WTC11 (cell line): ENCODE results near the gene LYRM9. TPM values are rescaled to one million over a fixed set of nuclear protein-coding genes. Genes with fewer than 3 reads are reported as not detected.

Experiments used
- ATAC-seq: fragments of 200-7000 bp; cut with Tn5 transposase; 2 replicates; pipeline ENCODE4 v1.10.0; 2021; ENCODE audit warnings: mild to moderate bottlenecking, moderate library complexity
- CTCF ChIA-PET: fragments of 300-600 bp; sonication (Branson Sonifier 250); formaldehyde crosslinking; loops from one replicate; lab custom pipeline; 2021; ENCODE audit warnings: antibody characterized with exemption; lab: Charles Lee
- POLR2A ChIA-PET: fragments of 350-600 bp; sonication (Branson Sonifier 250); formaldehyde crosslinking; loops from one replicate; lab custom pipeline; 2021; ENCODE audit warnings: antibody characterized with exemption; lab: Charles Lee
- DNase-seq: peaks from one replicate; pipeline ENCODE4 v3.0.0; 2021; ENCODE audit warnings: low spot score
- H3K27ac Mint-ChIP-seq: 2 replicates; pipeline ENCODE4 v1.8.0; 2021; ENCODE audit warnings: mixed read lengths
- H3K27me3 Mint-ChIP-seq: 2 replicates; pipeline ENCODE4 v1.8.0; 2021; ENCODE audit warnings: low read depth, mild to moderate bottlenecking, moderate library complexity, mixed read lengths
- H3K36me3 Mint-ChIP-seq: 2 replicates; pipeline ENCODE4 v1.8.0; 2021; ENCODE audit warnings: mixed read lengths
- H3K4me1 Mint-ChIP-seq: 2 replicates; pipeline ENCODE4 v1.8.0; 2022; ENCODE audit warnings: mixed read lengths
- H3K4me3 Mint-ChIP-seq: 2 replicates; pipeline ENCODE4 v1.8.0; 2021; ENCODE audit warnings: mild to moderate bottlenecking, moderate library complexity, mixed read lengths
- H3K9me3 Mint-ChIP-seq: 2 replicates; pipeline ENCODE4 v1.8.0; 2021; ENCODE audit warnings: mixed read lengths
- ATF6 ChIP-seq: sonication (generic); formaldehyde crosslinking; IDR thresholded peaks from 2 replicates; pipeline ENCODE4 v1.8.1; 2023; ENCODE audit warnings: mild to moderate bottlenecking, missing genetic modification reagents
- CBFB ChIP-seq: sonication (generic); formaldehyde crosslinking; IDR thresholded peaks from 2 replicates; pipeline ENCODE4 v1.8.1; 2022; ENCODE audit warnings: mild to moderate bottlenecking, low read depth, missing genetic modification reagents
- FOXP4 ChIP-seq: sonication (generic); formaldehyde crosslinking; IDR thresholded peaks from 2 replicates; pipeline ENCODE4 v1.8.0; 2022; ENCODE audit warnings: mild to moderate bottlenecking, missing genetic modification reagents
- GRHL2 ChIP-seq: fragments of 250-450 bp; sonication (Bioruptor Pico); IDR thresholded peaks from 2 replicates; pipeline ENCODE4 v1.8.0; 2022; ENCODE audit warnings: mild to moderate bottlenecking, moderate library complexity; ENCODE audit not compliant: insufficient replicate concordance, severe bottlenecking
- GTF2I ChIP-seq: fragments of 250-450 bp; sonication (Bioruptor Pico); conservative IDR thresholded peaks from 2 replicates; pipeline ENCODE4 v1.4.0; 2021; ENCODE audit warnings: mild to moderate bottlenecking
- IRF1 ChIP-seq: sonication (generic); formaldehyde crosslinking; IDR thresholded peaks from 2 replicates; pipeline ENCODE4 v1.8.0; 2023; ENCODE audit warnings: missing genetic modification reagents
- IRF2 ChIP-seq: sonication (generic); formaldehyde crosslinking; IDR thresholded peaks from 2 replicates; pipeline ENCODE4 v1.8.0; 2022; ENCODE audit warnings: low read depth, missing genetic modification reagents, borderline replicate concordance
- MYBL2 ChIP-seq: sonication (generic); formaldehyde crosslinking; IDR thresholded peaks from 2 replicates; pipeline ENCODE4 v1.8.1; 2023; ENCODE audit warnings: mild to moderate bottlenecking, moderate library complexity, missing genetic modification reagents
- NFYB ChIP-seq: sonication (generic); formaldehyde crosslinking; conservative IDR thresholded peaks from 2 replicates; pipeline ENCODE4 v1.8.0; 2022; ENCODE audit warnings: low read depth, missing genetic modification reagents
- NR1H2 ChIP-seq: sonication (generic); formaldehyde crosslinking; IDR thresholded peaks from 2 replicates; pipeline ENCODE4 v1.9.0; 2021; ENCODE audit warnings: mild to moderate bottlenecking, moderate library complexity, missing genetic modification reagents
- NR3C1 ChIP-seq: sonication (generic); formaldehyde crosslinking; conservative IDR thresholded peaks from 2 replicates; pipeline ENCODE4 v1.8.1; 2023; ENCODE audit warnings: low read depth, mild to moderate bottlenecking, missing genetic modification reagents
- PRDM15 ChIP-seq: sonication (generic); formaldehyde crosslinking; IDR thresholded peaks from 2 replicates; pipeline ENCODE4 v1.8.0; 2022; ENCODE audit warnings: missing genetic modification reagents
- SMAD4 ChIP-seq: sonication (generic); formaldehyde crosslinking; IDR thresholded peaks from 2 replicates; pipeline ENCODE4 v1.8.0; 2022; ENCODE audit warnings: mild to moderate bottlenecking, missing genetic modification reagents
- TEAD4 ChIP-seq: sonication (generic); formaldehyde crosslinking; IDR thresholded peaks from 2 replicates; pipeline ENCODE4 v1.8.0; 2022; ENCODE audit warnings: mild to moderate bottlenecking, missing genetic modification reagents
- USF1 ChIP-seq: sonication (generic); formaldehyde crosslinking; IDR thresholded peaks from 2 replicates; pipeline ENCODE4 v1.8.0; 2022; ENCODE audit warnings: mild to moderate bottlenecking, missing genetic modification reagents
- ZBTB21 ChIP-seq: sonication (generic); formaldehyde crosslinking; IDR thresholded peaks from 2 replicates; pipeline ENCODE4 v1.8.1; 2023; ENCODE audit warnings: mild to moderate bottlenecking, missing genetic modification reagents, borderline replicate concordance
- ZNF138 ChIP-seq: sonication (generic); formaldehyde crosslinking; conservative IDR thresholded peaks from 2 replicates; pipeline ENCODE4 v1.8.1; 2022; ENCODE audit warnings: mild to moderate bottlenecking, moderate library complexity, missing genetic modification reagents
- ZNF512 ChIP-seq: sonication (generic); formaldehyde crosslinking; IDR thresholded peaks from 2 replicates; pipeline ENCODE4 v1.8.1; 2022; ENCODE audit warnings: missing genetic modification reagents, borderline replicate concordance
- total RNA-seq: library from RNA; stranded (reverse); gene quantifications from 3 replicates; pipeline ENCODE4 v1.2.3, GENCODE V29; 2021
- TF ChIP-seq, protein P1 (sequence below): fragments of 250-450 bp; sonication (Bioruptor Pico); IDR thresholded peaks from 2 replicates; pipeline ENCODE4 v1.9.0; 2021; ENCODE audit warnings: moderate library complexity, mild to moderate bottlenecking, inconsistent platforms, borderline replicate concordance

The LYRM9 gene
- total RNA-seq, 1 experiment from 2014 or later: 3.6 TPM

- Mint-ChIP-seq H3K9me3 (no peaks in the 10 kb centered on the region), H3K27ac (no peak overlapping the region), H3K4me3 (no peak overlapping the region), H3K36me3 (no peaks in the 10 kb centered on the region), H3K27me3 (no peaks in the 10 kb centered on the region), H3K4me1 (peaks cover 19% of the 10 kb centered on the region)
- POLR2A ChIA-PET: interaction anchor here (0.7 kb wide), 1 partner anchor 74 kb away, joined by 3 read pairs; no protein-coding TSS in a partner anchor
- ATAC-seq (peak; percentile 36), DNase-seq (peak; percentile 24)
- CTCF ChIA-PET: interaction anchor here (0.6 to 13.6 kb wide), 24 partner anchors 9 to 373 kb away, joined by 3 to 480 read pairs (median 10); partner anchors contain the start of genes LYRM9 and NOS2
- TF ChIP-seq NR3C1 (no peak), PRDM15 (CRISPR knock-in tag) (no peak)
These were observed 14.2 kb downstream of the LYRM9 start for GRCh38 chr17:27878776-27879562.

GRCh38 chr17:27873746-27874145, 19.4 kb downstream of the LYRM9 start:
- 0 out of 2 replicates have a peak, but pooled peaks cover 2% of the 10 kb centered on the region for H3K27me3 Mint-ChIP-seq
- H3K9me3 Mint-ChIP-seq: peaks cover 10% of the 10 kb centered on the region
- TF ChIP-seq GTF2I (CRISPR knock-in tag) (no peak), CBFB (CRISPR knock-in tag) (no peak), FOXP4 (CRISPR knock-in tag) (no peak), MYBL2 (CRISPR knock-in tag) (no peak), SMAD4 (CRISPR knock-in tag) (no peak), GRHL2 (no peak), NR3C1 (no peak)
- TF ChIP-seq, protein P1, sequence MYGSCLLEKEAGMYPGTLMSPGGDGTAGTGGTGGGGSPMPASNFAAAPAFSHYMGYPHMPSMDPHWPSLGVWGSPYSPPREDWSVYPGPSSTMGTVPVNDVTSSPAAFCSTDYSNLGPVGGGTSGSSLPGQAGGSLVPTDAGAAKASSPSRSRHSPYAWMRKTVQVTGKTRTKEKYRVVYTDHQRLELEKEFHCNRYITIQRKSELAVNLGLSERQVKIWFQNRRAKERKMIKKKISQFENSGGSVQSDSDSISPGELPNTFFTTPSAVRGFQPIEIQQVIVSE: no peak
- H3K27ac Mint-ChIP-seq: no peak overlapping the region
- DNase-seq (no peak), ATAC-seq (no peak)
- no peak overlapping the region for H3K4me3 Mint-ChIP-seq
- no peaks in the 10 kb centered on the region for H3K36me3 Mint-ChIP-seq
- ChIA-PET POLR2A (no interaction called here), CTCF (interaction anchor here (13.6 kb wide), 1 partner anchor 71 kb away, joined by 480 read pairs; the partner anchor contains the start of gene NOS2)
- H3K4me1 Mint-ChIP-seq: peaks cover 11% of the 10 kb centered on the region

DNA sequence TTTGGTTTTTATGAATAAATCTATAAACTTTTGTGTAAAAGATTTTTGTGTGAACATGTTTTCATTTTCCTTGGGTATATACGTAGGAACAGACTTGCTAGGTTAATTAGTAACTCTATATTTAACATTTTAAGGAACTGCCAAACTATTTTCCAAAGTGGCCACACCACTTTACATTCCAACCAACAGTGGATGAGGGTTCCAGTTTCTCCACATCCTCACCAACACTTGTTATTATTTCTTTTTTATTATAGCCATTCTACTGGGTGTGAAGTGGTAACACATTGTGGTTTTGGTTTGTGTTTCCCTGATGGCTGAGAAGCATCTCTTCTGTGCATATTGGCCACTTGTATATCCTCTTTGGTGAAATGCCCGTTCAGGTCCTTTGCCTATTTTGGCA, 20.0 kb downstream of the LYRM9 start:
- Mint-ChIP-seq H3K4me3 (no peak overlapping the region), H3K9me3 (peaks cover 10% of the 10 kb centered on the region), H3K36me3 (no peaks in the 10 kb centered on the region), H3K27me3 (0 out of 2 replicates have a peak, but pooled peaks cover 2% of the 10 kb centered on the region), H3K27ac (no peak overlapping the region), H3K4me1 (peaks cover 5% of the 10 kb centered on the region; the same call in 1 of the 2 replicates)
- ChIA-PET CTCF (no interaction called here), POLR2A (no interaction called here)
- ATAC-seq (no peak), DNase-seq (no peak)
- no peak for TF ChIP-seq GTF2I (CRISPR knock-in tag)
- TF ChIP-seq IRF1 (CRISPR knock-in tag): no peak
- no peak for TF ChIP-seq USF1 (CRISPR knock-in tag)
- no peak for TF ChIP-seq NFYB (CRISPR knock-in tag)
- no peak for TF ChIP-seq ZBTB21
- no peak for TF ChIP-seq ATF6 (CRISPR knock-in tag)
- TF ChIP-seq ZNF138 (CRISPR knock-in tag): no peak
- no peak for TF ChIP-seq TEAD4 (CRISPR knock-in tag)
- TF ChIP-seq IRF2: no peak
- no peak for TF ChIP-seq ZNF512 (CRISPR knock-in tag)
- no peak for TF ChIP-seq NR1H2 (CRISPR knock-in tag)
